ENCODE data around the gene UBAP2L. TPM values are rescaled to one million over a fixed set of nuclear protein-coding genes. Genes with fewer than 3 reads are reported as not detected.
A peak's percentile ranks its signal among the peaks of the same experiment; 100 is the strongest.

Gene UBAP2L
- total and polyA plus RNA-seq, 2 experiments from 2014 or later = 98.5 to 157 TPM

DNA sequence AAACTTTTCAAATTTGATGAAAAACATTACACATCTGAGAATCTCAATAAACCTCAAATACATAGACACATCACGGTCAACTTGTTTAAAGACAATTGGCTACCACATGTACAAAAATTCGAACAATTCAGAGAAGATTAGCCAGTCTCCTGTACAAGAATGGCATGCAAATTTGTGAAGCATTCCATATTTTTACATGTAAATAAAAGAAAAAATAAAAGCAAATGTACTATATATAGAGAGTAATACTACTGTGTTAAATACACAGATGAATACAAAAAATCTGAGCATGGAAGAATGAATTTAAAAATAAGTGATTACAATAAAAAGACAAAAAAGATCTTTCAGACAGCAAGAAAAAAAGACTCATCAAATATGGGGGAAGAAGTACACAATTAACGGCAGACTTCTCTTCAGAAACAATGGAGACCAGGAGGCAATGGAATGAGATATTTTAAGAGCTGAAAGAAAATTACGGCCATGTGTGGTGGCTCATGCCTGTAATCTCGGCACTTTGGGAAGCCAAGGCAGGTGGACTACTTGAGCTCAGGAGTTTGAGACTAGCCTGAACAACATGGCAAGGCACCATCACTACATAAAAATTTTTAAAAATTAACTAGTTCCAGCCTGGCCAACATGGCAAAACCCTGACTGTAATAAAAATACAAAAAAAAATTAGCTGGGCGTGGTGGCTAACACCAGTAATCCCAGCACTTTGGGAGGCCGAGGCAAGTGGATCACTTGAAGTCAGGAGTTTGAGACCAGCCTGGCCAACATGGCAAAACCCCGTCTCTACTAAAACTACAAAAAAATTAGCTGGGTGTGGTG lies 74.9 kb downstream of the UBAP2L start:
- Mint-ChIP-seq H3K4me3 (no peak overlapping the region; the same call in 2 of the 3 replicates), H3K4me1 (no peaks in the 10 kb centered on the region), H3K36me3 (ENCODE audit: low read depth) (peaks cover 15% of the 10 kb centered on the region), H3K27me3 (ENCODE audit: insufficient read depth, low read depth, poor library complexity) (peaks cover 4% of the 10 kb centered on the region), H3K27ac (no peak overlapping the region), H3K9me3 (peaks cover 41% of the 10 kb centered on the region)
- peak; percentile 18 for DNase-seq (ENCODE audit: low spot score)
- TF ChIP-seq CREB1 (CRISPR knock-in tag; IDR thresholded peaks at IDR 0.05; ENCODE audit: low read depth) = no peak
- no peak for TF ChIP-seq POLR2AphosphoS5 (IDR thresholded peaks at IDR 0.05; ENCODE audit: low read depth)
- no peaks in the 10 kb centered on the region for H3F3A ChIP-seq (replicated peaks; ENCODE audit: low read depth)
- H3K4me3 ChIP-seq = no peak overlapping the region
- H3K79me2 ChIP-seq (replicated peaks; ENCODE audit: insufficient read depth) = no peaks in the 10 kb centered on the region
- no peaks in the 10 kb centered on the region for H3K9me2 ChIP-seq (ENCODE audit: insufficient read depth)
- no peak overlapping the region for H2AFZ ChIP-seq
- no peaks in the 10 kb centered on the region for H3K36me3 ChIP-seq (ENCODE audit: insufficient read depth)
- ATAC-seq = no peak
- H3K27me3 ChIP-seq (ENCODE audit: insufficient read depth) = no peaks in the 10 kb centered on the region
- no peaks in the 10 kb centered on the region for H4K20me1 ChIP-seq (replicated peaks; ENCODE audit: insufficient read depth)
- no peak overlapping the region for H3K4me2 ChIP-seq
- H3K4me1 ChIP-seq (ENCODE audit: insufficient read depth) = no peaks in the 10 kb centered on the region
- no peak overlapping the region for H3K27ac ChIP-seq (ENCODE audit: low read depth)

DNA sequence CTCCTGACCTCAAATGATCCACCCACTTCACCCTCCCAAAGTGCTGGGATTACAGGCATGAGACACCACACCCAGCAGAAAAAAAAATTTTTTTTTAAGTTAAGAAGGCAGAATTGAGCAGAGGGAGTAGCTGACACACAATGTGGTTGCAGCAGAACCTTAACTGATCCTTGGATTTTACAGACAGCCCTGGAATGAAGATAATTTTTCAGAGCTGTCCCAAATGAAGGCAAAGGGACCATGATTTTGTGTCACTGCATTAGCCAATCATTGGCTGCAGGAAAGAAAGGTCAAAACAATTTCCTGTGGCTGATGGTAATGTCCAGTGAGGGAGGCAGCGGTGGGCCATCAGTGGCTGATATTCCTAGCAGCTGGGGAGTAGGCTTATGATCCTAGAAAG lies 80.8 kb downstream of the UBAP2L start:
- peaks cover 5% of the 10 kb centered on the region for H3K27me3 Mint-ChIP-seq (ENCODE audit: insufficient read depth, low read depth, poor library complexity)
- no peaks in the 10 kb centered on the region for H3K4me1 ChIP-seq (ENCODE audit: insufficient read depth)
- H3K79me2 ChIP-seq (replicated peaks; ENCODE audit: insufficient read depth) = no peaks in the 10 kb centered on the region
- no peak overlapping the region for H3K27ac Mint-ChIP-seq
- H3K27me3 ChIP-seq (ENCODE audit: insufficient read depth) = no peaks in the 10 kb centered on the region
- H2AFZ ChIP-seq = no peak overlapping the region
- no peak for ATAC-seq
- H3K4me3 ChIP-seq = no peak overlapping the region
- no peak for DNase-seq (ENCODE audit: low spot score)
- no peaks in the 10 kb centered on the region for H3K36me3 ChIP-seq (ENCODE audit: insufficient read depth)
- no peaks in the 10 kb centered on the region for H3K4me1 Mint-ChIP-seq
- H3F3A ChIP-seq (replicated peaks; ENCODE audit: low read depth) = no peaks in the 10 kb centered on the region
- H3K4me2 ChIP-seq = no peak overlapping the region
- no peaks in the 10 kb centered on the region for H3K9me2 ChIP-seq (ENCODE audit: insufficient read depth)
- no peaks in the 10 kb centered on the region for H4K20me1 ChIP-seq (replicated peaks; ENCODE audit: insufficient read depth)
- H3K9me3 Mint-ChIP-seq = peaks cover 6% of the 10 kb centered on the region; the same call in 1 of the 3 replicates
- no peak overlapping the region for H3K27ac ChIP-seq (ENCODE audit: low read depth)
- H3K36me3 Mint-ChIP-seq (ENCODE audit: low read depth) = no peaks in the 10 kb centered on the region
- H3K4me3 Mint-ChIP-seq = no peak overlapping the region
- TF ChIP-seq JUNB (IDR thresholded peaks at IDR 0.05; ENCODE audit: unreplicated experiment) (no peak), ZNF331 (CRISPR knock-in tag; IDR thresholded peaks at IDR 0.05; ENCODE audit: low read depth) (no peak), NANOG (IDR thresholded peaks at IDR 0.05; ENCODE audit: borderline replicate concordance) (no peak), EZH2phosphoT487 (IDR thresholded peaks at IDR 0.05; ENCODE audit: unreplicated experiment) (no peak), STAT1 (IDR thresholded peaks at IDR 0.05; ENCODE audit: unreplicated experiment) (no peak), ZNF114 (CRISPR knock-in tag; IDR thresholded peaks at IDR 0.05) (no peak)
- TF ChIP-seq, protein P1, sequence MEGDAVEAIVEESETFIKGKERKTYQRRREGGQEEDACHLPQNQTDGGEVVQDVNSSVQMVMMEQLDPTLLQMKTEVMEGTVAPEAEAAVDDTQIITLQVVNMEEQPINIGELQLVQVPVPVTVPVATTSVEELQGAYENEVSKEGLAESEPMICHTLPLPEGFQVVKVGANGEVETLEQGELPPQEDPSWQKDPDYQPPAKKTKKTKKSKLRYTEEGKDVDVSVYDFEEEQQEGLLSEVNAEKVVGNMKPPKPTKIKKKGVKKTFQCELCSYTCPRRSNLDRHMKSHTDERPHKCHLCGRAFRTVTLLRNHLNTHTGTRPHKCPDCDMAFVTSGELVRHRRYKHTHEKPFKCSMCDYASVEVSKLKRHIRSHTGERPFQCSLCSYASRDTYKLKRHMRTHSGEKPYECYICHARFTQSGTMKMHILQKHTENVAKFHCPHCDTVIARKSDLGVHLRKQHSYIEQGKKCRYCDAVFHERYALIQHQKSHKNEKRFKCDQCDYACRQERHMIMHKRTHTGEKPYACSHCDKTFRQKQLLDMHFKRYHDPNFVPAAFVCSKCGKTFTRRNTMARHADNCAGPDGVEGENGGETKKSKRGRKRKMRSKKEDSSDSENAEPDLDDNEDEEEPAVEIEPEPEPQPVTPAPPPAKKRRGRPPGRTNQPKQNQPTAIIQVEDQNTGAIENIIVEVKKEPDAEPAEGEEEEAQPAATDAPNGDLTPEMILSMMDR (conservative IDR thresholded peaks at IDR 0.05; ENCODE audit: low read depth in 2 of 2) = no peak
- TF ChIP-seq, protein P2, sequence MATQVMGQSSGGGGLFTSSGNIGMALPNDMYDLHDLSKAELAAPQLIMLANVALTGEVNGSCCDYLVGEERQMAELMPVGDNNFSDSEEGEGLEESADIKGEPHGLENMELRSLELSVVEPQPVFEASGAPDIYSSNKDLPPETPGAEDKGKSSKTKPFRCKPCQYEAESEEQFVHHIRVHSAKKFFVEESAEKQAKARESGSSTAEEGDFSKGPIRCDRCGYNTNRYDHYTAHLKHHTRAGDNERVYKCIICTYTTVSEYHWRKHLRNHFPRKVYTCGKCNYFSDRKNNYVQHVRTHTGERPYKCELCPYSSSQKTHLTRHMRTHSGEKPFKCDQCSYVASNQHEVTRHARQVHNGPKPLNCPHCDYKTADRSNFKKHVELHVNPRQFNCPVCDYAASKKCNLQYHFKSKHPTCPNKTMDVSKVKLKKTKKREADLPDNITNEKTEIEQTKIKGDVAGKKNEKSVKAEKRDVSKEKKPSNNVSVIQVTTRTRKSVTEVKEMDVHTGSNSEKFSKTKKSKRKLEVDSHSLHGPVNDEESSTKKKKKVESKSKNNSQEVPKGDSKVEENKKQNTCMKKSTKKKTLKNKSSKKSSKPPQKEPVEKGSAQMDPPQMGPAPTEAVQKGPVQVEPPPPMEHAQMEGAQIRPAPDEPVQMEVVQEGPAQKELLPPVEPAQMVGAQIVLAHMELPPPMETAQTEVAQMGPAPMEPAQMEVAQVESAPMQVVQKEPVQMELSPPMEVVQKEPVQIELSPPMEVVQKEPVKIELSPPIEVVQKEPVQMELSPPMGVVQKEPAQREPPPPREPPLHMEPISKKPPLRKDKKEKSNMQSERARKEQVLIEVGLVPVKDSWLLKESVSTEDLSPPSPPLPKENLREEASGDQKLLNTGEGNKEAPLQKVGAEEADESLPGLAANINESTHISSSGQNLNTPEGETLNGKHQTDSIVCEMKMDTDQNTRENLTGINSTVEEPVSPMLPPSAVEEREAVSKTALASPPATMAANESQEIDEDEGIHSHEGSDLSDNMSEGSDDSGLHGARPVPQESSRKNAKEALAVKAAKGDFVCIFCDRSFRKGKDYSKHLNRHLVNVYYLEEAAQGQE (IDR thresholded peaks at IDR 0.05; ENCODE audit: unreplicated experiment) = no peak

Measured in GM23338 (cell line).